Fibroblast of peridontal ligament (primary cell): ENCODE results near the gene TSSC4.
"Not testable (repeated sequence)": the region's sequence is repeated elsewhere in the genome, so short reads cannot be mapped to it uniquely, and the experiment has no call there.

Source experiments
- DNase-seq: peaks from one replicate; pipeline ENCODE4 v3.0.0-alpha.2; 2010; ENCODE audit errors: extremely low read depth

The TSSC4 gene

DNA sequence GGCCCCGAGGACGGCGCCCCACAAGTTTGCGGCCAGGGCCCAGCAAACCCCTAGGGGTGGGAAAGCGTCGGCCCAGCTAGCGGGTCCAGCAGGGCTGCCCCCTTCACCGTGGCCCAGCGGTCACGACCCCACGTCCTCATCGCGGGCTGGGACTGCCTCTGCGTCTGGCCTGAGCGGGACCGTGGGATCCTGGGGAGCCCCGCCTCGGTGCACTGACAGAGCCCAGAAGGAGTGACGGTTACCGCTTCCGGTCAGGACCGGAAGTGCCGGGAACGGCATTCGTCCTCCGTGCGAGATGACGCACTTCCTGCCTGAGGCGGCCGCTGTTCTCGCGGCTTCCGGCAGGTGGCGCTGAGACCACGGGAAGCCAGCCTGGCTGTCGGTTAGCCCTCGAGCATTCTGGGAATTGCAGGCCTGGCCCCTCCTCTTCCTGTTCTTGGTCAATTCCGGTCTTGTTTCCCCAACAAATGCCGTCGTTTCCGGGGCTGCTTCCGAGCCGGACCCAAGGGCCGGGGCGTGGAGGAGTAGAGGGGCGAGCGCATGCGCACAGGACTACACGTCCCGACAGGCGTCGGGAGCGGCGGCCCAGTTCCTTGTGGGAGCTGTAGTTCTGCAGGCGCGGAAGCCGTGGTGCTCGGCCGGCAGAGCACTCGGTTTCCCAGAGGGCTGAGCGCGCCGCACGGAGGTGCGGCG is at the start of gene TSSC4:
Gene TSSC4, plus strand, starts transcription at position 682 of the 693 bp plus-strand sequence. CDS start 1,884 bp downstream, outside the sequence.
- peak; percentile 100 for DNase-seq

DNA sequence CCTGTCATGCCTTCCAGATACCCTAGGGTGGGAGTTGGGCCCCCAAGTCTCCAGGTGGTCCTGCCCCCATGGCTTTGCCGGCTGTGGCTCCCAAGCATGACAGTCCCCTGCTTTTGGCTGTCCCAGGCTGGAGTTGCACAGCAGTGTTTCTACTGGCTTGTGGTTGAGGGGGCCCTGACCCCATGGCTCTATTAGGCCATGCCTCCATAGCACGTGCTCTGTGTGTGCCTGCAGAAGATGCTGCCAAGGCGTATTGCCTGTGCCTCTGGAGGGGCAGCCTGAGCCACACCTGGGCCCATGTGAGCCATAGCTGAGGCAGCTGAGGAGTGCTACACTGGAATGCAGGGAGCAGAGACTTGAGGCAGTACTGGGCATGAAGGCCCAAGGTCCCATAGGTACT is 48.8 kb upstream of the TSSC4 start:
- DNase-seq: no peak

DNA sequence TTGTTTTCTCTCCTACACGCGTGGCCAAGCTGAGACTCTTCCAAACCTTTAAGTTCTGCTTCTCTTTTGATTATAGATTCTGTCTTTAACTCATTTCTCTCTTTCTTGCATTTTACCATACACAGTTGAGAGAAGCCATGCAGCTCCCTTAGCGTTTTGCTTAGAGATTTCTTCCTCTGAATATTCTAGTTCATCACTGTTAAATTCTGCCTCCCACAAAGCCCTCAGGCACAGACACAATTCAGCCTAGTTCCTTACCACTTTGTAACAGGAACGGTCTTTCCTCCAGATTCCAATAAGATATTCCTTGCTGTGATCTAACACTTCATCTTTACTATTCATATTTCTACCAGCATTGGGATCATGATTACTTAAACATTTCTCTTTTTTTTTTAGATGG is 48.1 kb upstream of the TSSC4 start:
- DNase-seq: no peak

DNA sequence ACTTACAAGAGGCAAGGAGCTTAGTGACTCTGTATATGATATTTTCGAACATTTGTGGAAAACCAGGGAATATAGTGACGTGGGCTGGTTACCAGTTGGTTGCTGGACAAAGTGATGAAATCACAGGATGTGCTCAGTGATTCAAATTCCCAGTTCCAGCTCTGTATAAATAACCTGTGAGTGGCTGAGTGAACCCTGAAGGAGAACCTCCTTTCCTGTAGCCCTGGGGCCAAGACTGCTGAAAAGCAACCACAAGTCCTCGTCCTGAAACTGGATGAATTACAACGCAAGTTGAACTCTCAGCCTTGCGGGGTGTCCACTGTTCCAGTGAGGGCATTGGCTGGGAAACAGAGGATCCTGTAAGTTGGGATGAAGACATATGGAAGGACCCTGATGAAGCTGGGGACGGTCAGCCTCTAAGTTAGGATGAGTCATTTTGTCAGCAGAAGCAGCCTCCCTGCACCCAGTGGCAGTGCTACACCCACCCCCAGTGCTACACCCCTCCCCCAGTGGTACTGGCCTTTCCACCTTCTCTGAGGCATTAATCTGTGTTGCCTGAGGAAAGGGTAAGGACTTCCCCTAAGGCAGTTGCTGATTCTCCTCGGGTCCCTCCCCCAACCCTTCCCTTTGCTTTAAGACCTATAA is 45.4 kb upstream of the TSSC4 start:
- DNase-seq: peak; percentile 11

DNA sequence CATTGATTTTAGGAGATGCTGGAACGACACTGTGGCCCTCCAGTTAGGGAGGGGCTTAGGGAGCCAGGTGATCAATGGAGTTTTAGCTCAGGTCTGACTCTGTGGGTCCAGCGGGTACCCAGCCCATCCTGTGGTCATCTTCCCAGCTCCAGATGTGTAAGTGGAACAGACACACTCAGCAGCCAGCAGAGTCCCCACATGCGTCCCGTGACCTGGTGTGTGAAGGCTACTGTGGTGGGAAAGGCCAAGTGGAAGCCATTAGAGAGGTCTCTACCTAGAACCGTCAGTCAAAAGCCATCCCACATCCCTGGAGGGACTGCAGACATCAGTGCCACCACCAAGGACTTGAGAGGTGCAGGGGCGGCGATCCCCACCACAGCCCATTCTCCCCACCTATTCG is 43.3 kb upstream of the TSSC4 start:
- DNase-seq: no peak

DNA sequence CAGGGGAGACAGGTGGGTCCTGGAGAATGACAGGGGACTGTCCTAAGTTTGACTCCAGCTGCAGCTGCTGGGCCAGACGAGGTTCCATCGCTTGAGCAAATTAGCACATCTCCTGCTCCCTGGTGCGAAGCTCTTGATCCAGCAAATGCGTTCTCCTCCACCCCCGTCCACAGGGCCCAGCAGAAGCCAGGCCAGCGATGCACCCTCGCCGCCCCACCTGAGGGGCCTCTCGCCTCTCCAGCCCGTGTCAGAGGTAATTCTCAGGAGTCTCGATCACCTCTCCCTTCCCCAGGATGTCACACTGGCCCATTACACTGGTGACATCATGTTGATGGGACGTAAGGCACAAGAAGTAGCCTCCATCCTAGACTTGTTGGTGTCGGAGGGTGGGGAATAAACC is 42.9 kb upstream of the TSSC4 start:
- not testable (repeated sequence) for DNase-seq

DNA sequence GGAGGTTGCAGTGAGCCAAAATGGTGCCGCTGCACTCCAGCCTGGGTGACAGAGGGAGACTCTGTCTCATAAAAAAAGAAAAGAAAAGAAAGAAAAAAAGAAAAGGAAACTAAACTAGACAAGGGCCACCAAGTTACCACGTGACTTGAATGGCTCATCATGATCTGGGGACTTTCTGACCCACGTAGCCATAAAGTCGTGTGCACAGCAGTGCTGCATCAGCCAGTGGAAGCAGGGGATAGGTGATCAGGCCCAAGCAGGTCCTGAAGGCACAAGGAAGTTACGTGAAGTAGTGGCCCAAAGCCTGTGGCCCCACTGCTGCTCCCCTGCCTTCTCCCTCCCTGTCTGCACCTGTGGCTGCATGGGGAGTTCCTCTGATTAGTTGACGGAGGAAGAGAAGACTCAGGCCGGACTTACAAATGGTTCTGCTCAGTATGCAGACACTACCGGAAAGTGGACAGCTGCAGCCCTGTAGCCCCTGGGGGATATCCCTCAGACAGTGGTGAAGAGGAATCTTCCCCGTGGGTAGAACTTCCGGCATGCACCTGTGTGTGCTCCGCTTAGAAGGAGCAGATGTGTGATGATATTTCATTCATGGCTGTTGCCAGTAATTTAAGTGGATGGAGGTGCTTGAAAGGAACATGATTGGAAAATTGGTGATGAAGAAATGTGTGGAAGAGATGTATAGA is 41.7 kb upstream of the TSSC4 start:
- no peak for DNase-seq

DNA sequence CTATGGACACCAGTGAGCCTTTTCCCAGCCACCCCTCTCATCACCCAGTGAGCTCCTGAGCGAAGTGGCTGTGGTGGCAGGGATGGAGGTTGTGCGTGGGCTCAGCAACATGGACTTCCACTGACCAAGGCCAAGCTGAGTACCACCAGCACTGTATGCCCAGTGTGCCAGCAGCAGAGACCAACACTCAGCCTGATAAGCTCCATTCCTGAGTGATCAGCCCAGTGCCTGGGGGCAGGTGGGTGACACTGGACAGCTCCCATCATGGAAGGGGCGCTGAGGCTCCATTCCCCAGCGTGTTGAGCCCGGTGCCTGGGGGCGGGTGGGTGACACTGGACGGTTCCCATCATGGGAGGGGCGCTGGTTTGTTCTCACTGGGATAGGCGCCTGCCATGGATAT is 41.0 kb upstream of the TSSC4 start:
- no peak for DNase-seq

DNA sequence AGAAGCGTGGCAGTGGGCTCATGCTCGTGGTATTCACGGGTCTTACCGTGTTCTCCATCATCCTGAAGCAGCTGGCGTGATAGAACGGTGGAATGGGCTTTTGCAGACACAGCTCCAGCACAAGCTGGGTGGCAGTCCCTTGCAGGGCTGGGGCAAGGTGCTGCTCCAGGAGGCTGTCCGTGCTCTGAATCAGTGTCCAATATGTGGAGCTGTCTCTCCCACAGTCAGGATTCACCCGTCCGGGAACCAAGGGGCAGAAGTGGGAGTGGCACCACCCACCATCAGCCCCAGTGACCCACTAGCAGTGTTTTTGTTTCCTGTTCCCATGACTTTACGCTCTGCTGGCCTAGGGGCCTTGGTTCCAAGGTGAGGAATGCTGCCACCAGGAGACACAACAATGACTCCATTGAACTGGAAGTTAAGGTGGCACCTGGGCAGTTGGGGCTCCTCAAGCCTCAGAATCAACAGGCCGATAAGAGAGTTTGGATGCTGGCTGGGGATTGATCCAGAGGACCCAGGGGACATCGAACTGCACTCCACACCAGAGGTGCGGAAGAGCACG is 40.4 kb upstream of the TSSC4 start:
- DNase-seq: no peak

DNA sequence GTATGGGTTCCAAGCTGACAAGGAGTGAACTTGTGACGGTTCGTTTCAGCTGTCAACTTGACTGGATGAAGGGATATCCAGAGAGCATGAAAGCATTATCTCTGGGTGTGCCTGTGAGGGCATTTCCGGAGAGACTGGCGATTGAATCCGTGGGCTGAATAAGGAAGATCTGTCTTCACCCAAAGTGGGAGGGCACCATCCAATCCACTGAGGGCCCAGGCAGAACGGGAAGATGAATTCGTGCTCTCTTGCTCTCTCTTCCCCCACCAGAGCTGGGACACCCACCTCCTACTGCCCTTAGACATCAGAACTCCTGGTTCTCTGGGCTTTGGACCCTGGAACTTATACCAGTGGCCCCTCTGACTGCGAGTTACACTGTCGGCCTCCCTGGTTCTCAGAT is 39.0 kb upstream of the TSSC4 start:
- DNase-seq: no peak

DNA sequence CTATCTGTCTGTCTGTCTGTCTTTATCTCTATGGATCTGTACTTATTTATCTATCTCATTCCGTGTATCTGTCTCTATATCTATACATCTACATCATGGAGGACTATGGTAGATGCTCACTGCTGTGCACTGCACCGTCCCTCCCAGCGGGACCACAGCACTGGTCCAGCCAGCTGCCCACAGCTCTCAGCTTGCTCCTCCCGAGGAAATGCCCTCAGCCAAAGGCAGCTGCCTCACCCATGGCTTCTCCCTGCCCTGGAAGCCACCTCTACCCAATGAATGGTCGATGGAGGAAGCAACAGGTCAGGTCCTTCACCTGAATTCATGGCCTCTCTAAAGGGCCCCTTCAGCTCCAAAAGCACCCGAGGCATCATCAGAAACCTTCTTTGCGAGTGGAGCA is 38.1 kb upstream of the TSSC4 start:
- no peak for DNase-seq

DNA sequence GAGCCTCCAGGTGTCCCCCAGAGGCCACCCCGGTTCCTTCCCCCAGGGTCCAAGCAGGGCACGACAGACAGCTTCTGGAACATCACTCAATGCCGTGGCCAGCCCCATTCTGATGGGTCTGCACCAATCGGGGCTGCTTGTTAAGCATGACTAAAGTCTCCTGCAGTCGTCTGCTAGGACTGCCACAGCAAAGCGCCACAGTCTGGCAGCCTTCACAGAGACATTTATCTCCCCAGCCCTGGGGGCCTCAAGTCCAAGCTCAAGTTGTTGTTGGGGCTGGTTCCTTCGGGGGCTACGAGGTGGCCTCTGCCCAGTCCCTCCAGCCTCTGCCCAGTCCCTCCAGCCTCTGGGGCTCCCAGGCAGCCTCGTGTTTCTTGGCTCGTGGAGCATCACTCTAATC is 37.4 kb upstream of the TSSC4 start:
- no peak for DNase-seq

DNA sequence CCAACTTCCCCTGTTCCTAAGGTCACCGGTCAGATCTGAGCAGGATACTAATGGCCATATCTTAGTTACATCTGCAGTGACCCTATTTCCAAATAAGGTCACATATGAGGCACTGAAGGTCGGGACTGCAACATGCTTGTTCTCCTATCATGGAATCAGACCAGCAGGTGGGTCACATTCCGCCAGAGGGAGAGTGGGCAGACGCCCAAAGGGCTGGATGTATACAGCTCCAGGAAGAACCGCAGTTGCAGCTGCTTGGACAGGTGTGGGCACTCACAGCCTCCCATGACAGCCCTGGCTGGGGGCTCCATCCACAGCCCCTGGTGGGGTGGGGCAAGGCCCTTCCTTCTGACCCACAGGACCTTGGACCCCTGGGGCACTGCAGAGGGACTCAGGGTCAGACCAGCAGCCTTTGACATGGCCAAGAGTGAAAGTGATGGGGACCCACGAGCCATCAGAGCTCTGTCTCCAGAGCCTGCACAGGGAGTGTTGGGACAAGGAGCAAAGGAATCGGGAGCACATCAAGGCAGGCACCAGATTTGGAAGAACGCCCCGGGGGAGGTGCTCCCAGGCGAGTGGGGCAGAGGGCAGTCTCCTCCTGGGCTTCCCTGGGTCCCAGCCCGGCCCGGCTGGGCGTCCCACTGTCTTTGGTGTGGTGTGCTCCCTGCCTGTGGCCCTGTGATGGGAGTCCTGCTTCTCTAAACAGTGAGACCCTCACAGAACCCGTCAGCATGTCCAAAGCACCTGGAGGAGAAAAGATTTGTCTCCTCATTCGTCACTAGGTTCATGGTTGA is 36.8 kb upstream of the TSSC4 start:
- no peak for DNase-seq

DNA sequence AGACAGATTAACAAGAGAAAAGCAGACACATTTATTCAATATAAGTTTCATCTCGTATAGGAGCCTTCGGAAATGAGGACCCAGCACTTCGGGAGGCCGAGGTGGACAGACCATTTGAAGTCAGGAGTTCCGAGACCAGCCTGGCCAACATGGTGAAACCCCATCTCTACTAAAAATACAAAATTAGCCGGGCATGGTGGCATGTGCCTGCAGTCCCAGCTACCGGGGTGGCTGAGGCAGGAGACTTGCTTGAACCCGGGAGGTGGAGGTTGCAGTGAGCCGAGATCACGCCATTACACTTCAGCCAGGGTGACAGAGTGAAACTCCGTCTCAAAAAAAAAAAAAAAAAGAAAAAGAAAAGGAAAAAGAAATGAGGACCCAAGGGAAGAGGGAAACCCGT is 36.2 kb upstream of the TSSC4 start:
- DNase-seq: not testable (repeated sequence)

DNA sequence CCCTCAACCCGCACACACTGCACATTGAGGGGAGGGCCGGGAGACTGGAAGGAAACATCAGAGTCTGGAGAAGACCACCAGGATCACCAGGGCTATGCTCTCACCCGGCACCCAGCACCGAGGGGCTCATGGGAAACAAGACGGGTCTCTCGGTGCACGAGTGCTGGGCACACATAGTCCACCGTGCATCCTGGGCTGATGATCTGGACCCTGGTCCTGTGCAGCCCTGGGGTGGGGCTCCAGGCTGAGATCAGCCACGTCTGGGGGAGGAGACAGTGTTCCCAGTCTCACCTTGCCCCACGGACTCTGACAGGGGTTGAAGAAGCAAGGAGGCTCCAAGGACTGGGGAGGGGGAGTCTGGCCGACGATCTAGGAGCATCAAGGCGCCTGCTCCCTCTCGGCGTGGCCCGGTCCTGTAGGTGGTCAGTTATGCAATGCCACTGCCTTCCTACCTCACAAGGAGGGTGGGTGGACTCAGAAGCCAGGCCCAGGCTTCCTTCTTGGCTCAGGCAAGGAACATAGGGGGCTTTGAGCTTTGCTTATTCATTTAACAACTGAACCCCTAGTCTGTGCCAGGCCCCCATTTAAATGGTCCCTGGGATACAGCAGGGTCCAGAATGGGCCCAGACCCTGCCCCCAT is 34.9 kb upstream of the TSSC4 start:
- DNase-seq: no peak

DNA sequence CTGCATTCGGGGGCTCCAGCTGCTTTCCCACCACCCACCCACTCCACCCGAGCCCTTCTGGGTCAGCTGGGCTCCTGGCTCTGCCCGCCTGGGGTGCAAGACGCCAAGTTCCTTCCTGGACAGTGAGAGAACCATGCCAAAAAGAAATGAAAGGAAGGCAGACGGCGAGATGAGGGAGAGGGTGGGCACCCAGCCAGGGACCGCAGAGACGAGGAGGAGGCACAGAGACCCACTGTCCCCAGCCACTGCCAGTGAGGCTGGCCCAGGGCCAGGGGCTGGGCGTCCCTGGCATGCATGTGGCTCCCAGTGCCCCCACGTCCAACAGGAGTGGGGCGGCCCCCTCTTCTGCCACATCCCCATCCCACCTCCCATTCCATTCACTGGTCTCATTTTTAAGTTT is 34.3 kb upstream of the TSSC4 start:
- no peak for DNase-seq

DNA sequence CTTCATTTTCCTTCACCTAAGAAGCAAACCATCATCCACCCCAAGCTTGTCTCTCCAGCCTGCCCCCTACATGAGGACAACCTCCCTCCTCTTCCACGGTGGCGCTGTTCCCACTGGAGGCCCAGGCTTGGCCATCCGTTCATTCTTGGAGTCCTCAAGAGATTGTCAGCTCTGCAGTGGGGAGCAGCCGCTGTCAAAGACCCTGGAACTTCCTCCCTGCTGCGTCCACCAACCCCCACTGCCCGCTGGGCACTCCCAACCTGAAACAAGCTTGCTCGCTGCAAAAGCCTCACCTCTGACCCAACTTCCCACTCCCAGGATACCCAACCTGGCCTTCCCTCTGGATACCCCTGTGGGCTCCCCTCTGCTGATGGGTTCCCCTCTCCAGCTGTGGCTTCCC is 33.8 kb upstream of the TSSC4 start:
- DNase-seq: no peak

DNA sequence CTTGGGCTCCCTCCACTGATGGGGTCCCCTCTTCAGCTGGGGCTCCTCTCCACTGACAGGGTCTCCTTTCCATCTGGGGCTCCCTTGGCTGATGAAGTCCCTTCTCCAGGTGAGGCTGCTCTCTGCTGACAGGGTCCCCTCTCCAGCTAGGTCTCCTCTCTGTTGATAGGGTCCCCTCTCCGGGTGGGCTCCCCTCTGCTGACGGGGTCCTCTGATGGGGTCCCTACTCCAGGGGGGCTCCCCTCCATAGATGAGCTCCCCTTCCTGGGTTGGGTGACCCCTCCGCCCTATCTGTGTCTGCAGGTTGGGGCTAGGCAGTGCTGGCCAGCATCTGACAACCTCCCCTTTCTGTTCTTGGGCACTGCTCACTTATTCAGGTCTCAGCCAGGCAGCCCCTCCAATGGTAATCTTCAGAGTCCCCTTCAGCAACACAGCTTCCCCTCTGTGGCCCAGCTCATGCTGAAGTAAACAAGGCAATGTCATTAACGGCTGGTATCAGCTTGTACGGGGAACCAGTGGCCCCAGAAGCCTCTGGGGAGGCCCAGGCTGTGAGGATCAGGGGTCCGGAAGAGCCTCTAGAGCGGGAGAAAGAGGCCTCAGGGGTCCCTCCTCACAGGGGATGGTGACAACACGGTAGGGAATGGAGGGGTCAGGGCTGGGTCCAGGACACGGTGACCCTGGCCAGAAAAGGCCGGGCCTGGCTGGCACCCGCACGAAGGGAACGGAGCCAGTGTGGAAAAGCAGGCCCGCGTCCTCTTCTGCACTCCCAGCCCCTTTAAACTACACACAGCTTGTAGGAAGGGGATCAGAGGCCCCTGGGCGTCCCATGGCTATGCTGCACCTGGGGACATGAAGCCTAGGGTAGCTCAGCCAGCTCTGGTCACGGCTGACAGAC is 33.0 kb upstream of the TSSC4 start:
- DNase-seq: no peak

DNA sequence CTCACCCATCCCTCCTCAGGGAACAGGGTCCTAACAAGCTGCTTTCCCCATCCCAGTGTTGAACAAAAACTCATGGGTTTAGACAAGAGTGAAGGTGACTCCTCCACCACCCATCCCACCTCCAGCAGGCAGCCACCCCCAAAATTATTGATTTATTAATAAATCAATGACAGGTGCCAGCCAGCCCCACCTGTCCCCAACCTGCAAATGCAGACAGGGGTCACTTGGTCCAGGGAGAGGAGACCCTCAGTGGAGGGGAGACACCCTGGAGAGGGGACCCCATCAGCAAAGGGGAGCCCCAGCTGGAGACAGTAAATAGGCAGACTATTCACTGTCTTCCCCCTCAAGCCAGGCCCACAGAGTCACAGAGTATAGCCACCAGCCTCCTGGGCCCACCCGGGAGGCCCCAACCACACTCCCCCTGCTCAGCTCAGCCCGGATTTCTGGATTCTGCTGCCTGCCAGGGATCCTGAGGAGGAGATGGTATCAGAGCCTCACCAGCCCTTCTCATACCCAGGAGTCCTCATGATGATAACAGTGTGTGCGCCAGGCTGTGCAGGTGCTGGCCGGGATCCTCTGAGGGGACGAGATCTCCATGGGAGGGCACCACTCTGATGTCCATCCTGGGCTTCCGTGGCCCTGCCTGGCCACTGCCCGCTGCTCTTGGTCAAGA is 32.2 kb upstream of the TSSC4 start:
- no peak for DNase-seq

DNA sequence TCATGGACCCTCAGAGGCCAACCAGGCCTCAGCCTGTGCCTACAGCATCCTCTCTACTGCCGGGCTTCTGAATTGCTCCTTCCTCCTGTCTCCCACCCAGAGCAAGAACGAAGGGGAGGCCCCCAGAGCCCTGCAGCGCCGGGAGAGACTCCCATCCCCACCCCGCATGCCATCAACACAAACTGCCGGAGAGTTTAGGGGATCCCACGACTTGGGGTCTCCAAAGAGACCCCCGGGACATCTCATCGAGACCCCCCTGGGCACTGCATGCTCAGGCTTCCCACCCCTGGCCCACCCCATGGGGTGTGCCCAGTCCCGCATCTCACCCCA is 31.7 kb upstream of the TSSC4 start:
- DNase-seq: no peak
